ENCODE measurements around the gene C1orf141. TPM values are rescaled to one million over a fixed set of nuclear protein-coding genes. Genes with fewer than 3 reads are reported as not detected.

The C1orf141 gene
- total RNA-seq, 1 donor from 2014 or later: not detected

DNA sequence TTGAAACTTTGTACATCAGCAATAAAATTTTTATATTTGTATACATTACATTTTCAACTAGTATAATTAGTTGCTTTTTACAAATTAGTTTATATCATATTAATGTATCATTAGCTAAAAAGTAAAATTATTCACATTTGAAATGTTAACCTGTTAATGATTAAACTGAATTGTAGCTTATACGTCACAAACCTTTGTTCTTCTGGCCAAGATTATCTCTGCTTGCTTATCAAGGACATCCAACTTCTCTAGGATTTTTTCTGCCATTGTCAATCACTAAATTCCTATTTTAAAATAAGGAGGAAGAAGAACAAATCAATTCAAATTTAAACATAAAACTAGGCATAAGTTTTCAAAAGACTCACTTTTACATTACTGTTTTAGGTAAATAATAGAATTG is 7.8 kb downstream of the C1orf141 start:
- Mint-ChIP-seq H3K4me3 (no peak overlapping the region), H3K9me3 (no peaks in the 10 kb centered on the region), H3K4me1 (no peaks in the 10 kb centered on the region), H3K27ac (no peak overlapping the region), H3K36me3 (ENCODE audit: low read depth) (no peaks in the 10 kb centered on the region), H3K27me3 (no peaks in the 10 kb centered on the region)
- CTCF ChIA-PET: no interaction called here
- no peak for DNase-seq
- no peak for ATAC-seq (ENCODE audit: low read depth)
- TF ChIP-seq, protein P1, sequence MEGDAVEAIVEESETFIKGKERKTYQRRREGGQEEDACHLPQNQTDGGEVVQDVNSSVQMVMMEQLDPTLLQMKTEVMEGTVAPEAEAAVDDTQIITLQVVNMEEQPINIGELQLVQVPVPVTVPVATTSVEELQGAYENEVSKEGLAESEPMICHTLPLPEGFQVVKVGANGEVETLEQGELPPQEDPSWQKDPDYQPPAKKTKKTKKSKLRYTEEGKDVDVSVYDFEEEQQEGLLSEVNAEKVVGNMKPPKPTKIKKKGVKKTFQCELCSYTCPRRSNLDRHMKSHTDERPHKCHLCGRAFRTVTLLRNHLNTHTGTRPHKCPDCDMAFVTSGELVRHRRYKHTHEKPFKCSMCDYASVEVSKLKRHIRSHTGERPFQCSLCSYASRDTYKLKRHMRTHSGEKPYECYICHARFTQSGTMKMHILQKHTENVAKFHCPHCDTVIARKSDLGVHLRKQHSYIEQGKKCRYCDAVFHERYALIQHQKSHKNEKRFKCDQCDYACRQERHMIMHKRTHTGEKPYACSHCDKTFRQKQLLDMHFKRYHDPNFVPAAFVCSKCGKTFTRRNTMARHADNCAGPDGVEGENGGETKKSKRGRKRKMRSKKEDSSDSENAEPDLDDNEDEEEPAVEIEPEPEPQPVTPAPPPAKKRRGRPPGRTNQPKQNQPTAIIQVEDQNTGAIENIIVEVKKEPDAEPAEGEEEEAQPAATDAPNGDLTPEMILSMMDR (IDR thresholded peaks at IDR 0.05): no peak
- intact Hi-C loops (cut with micrococcal nuclease): no loop called here
- POLR2A ChIA-PET: no interaction called here

DNA sequence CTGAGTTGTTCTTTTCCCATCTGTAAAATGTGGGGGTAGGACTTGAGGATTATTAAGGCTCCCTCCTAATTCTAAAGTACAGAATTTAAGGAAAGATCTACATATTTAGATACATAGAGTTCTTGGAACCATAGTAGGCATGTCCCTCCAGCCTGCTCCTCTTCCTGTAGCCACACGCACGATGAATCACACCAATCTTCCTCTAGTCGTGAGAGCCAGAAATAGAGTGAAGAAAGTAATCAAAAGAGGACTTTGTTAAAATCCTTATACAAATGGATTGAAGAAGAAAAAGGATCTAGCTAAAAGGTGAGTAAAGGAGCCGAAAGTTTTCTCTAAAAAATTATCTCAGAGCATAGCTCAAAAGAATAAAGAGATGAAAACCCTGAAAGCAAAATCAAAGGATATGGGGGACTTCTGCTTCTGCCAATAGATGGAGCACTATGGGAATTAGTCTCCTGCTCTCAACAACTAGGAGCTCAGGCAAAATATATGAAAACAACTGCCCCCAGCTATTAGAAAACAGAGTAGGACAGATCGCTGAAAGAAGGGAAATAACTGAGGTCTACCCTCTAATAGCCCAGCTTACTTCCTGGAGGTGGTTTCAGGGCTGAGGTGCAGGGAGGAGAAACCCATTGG is 8.5 kb downstream of the C1orf141 start:
- Mint-ChIP-seq H3K27ac (no peak overlapping the region), H3K4me1 (no peaks in the 10 kb centered on the region), H3K36me3 (ENCODE audit: low read depth) (no peaks in the 10 kb centered on the region), H3K9me3 (no peaks in the 10 kb centered on the region), H3K27me3 (no peaks in the 10 kb centered on the region), H3K4me3 (no peak overlapping the region)
- ChIA-PET CTCF (interaction anchor here (1.8 kb wide), 1 partner anchor 23 kb away, joined by 6 read pairs; no protein-coding TSS in a partner anchor), POLR2A (no interaction called here)
- intact Hi-C loops (cut with micrococcal nuclease): no loop called here
- DNase-seq (no peak), ATAC-seq (ENCODE audit: low read depth) (no peak)
- TF ChIP-seq, protein P1 (IDR thresholded peaks at IDR 0.05): no peak

GRCh38 chr1:67124455-67124854 is 10.3 kb downstream of the C1orf141 start:
- no peaks in the 10 kb centered on the region for H3K36me3 Mint-ChIP-seq (ENCODE audit: low read depth)
- TF ChIP-seq, protein P1 (IDR thresholded peaks at IDR 0.05): no peak
- ChIA-PET CTCF (interaction anchor here (1.8 kb wide), 1 partner anchor 25 kb away, joined by 6 read pairs; no protein-coding TSS in a partner anchor), POLR2A (no interaction called here)
- H3K4me3 Mint-ChIP-seq: no peak overlapping the region
- H3K27ac Mint-ChIP-seq: no peak overlapping the region
- H3K27me3 Mint-ChIP-seq: no peaks in the 10 kb centered on the region
- DNase-seq: no peak
- no peak for ATAC-seq (ENCODE audit: low read depth)
- H3K9me3 Mint-ChIP-seq: no peaks in the 10 kb centered on the region
- intact Hi-C loops (cut with micrococcal nuclease): no loop called here
- no peaks in the 10 kb centered on the region for H3K4me1 Mint-ChIP-seq

DNA sequence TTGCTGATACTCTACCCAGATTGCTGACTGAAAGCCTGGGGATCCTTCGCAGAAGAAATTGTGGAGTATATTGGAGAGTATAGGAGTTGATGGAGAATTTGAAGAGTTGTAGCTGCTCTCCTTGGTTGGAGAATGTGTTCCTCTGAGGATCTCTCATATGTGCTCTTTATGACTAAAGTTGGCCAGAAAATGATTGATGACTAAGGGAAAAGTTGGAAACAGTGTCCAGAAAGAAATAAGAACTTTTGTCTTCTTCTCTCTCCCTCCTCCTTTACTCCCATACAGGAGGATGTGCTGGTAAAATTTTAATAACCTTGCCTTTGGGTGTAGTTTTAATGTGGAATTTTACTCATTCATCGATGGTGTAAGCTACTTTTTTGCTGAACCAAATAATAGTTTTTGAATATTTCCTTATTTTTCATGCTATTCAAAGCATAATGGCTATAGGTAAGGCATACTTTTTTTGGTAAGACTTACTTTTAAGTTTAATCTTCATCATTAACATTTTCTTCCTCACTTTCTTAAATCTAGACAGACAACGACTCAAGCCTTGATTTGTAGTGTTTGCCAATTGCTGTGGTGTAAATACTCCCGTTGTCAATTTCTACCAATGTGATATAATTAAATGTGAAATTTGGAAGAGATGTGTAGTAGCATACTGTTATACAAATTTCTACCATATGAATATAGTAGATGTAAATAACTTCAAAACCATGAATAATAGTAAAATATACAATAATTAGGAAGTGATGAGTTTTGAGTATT is 13.7 kb downstream of the C1orf141 start:
- intact Hi-C loops (cut with micrococcal nuclease): no loop called here
- ATAC-seq (ENCODE audit: low read depth) (no peak), DNase-seq (no peak)
- Mint-ChIP-seq H3K27ac (no peak overlapping the region), H3K4me1 (no peaks in the 10 kb centered on the region), H3K4me3 (no peak overlapping the region), H3K36me3 (ENCODE audit: low read depth) (no peaks in the 10 kb centered on the region), H3K9me3 (no peaks in the 10 kb centered on the region), H3K27me3 (no peaks in the 10 kb centered on the region)
- ChIA-PET CTCF (no interaction called here), POLR2A (no interaction called here)
- TF ChIP-seq, protein P1 (IDR thresholded peaks at IDR 0.05): no peak

GRCh38 chr1:67118646-67119045 is 16.1 kb downstream of the C1orf141 start:
- Mint-ChIP-seq H3K9me3 (no peaks in the 10 kb centered on the region), H3K27ac (no peak overlapping the region), H3K36me3 (ENCODE audit: low read depth) (no peaks in the 10 kb centered on the region), H3K4me3 (no peak overlapping the region), H3K4me1 (no peaks in the 10 kb centered on the region), H3K27me3 (no peaks in the 10 kb centered on the region)
- TF ChIP-seq, protein P1 (IDR thresholded peaks at IDR 0.05): no peak
- no peak for DNase-seq
- intact Hi-C loops (cut with micrococcal nuclease): loop anchor here (10.0 kb wide), 2 partner anchors 216 to 566 kb away; partner anchors contain the start of gene GADD45A
- ChIA-PET CTCF (no interaction called here), POLR2A (no interaction called here)
- no peak for ATAC-seq (ENCODE audit: low read depth)
